Keratinocyte (primary cell): Measurements from ENCODE around the gene C1QTNF3.
"Not testable (repeated sequence)": the region's sequence is repeated elsewhere in the genome, so short reads cannot be mapped to it uniquely, and the experiment has no call there.

ENCODE experiments used
- CTCF ChIP-seq, 3 experiments: IDR thresholded peaks in 1 of 3; conservative IDR thresholded peaks in 1 of 3; optimal IDR thresholded peaks in 1 of 3; 2 replicates in 2 of 3; 3 replicates in 1 of 3; pipeline versions ENCODE3 to v1.5.1; 2011; ENCODE audit warnings: low read length in 3 of 3, mild to moderate bottlenecking in 3 of 3, moderate library complexity in 2 of 3, control low read depth in 1 of 3, inconsistent platforms in 1 of 3; ENCODE audit not compliant: insufficient read depth in 2 of 3; ENCODE audit errors: extremely low read depth in 1 of 3
- EZH2 ChIP-seq: IDR thresholded peaks from one replicate; pipeline ENCODE4 v1.6.1; 2012; ENCODE audit warnings: inconsistent platforms, mild to moderate bottlenecking, low read length, moderate library complexity

- TF ChIP-seq CTCF (optimal IDR thresholded peaks at IDR 0.05 in 1 of 3, IDR thresholded peaks at IDR 0.05 in 1 of 3, conservative IDR thresholded peaks at IDR 0.05 in 1 of 3; ENCODE audit: extremely low read depth in 1 of 3, insufficient read depth in 2 of 3, low read length in 3 of 3); EZH2: not testable (repeated sequence)
Measured at GRCh38 chr5:34077636-34078035, 34.6 kb upstream of the C1QTNF3 start.
